HUES48 (cell line): Measurements from ENCODE around the gene TBC1D22A.
"Not testable (repeated sequence)": the region's sequence is repeated elsewhere in the genome, so short reads cannot be mapped to it uniquely, and the experiment has no call there.

ENCODE experiments used
- H3K27ac ChIP-seq: one replicate; pipeline ENCODE4 v1.7.0; 2013; ENCODE audit warnings: low read depth, low read length, inconsistent platforms
- H3K27me3 ChIP-seq: 2 replicates; pipeline ENCODE4 v1.6.1; 2013; ENCODE audit warnings: mild to moderate bottlenecking, low read length; ENCODE audit not compliant: control insufficient read depth, insufficient read depth
- H3K36me3 ChIP-seq: 2 replicates; pipeline ENCODE4 v1.6.1; 2013; ENCODE audit warnings: low read length; ENCODE audit not compliant: control insufficient read depth, insufficient read depth
- H3K4me1 ChIP-seq: 2 replicates; pipeline ENCODE4 v1.6.1; 2013; ENCODE audit warnings: mild to moderate bottlenecking, low read length; ENCODE audit not compliant: control insufficient read depth, insufficient read depth
- H3K4me3 ChIP-seq: 2 replicates; pipeline ENCODE4 v1.5.1; 2013; ENCODE audit warnings: mild to moderate bottlenecking, low read depth, low read length
- H3K9ac ChIP-seq: 2 replicates; pipeline ENCODE4 v1.6.1; 2013; ENCODE audit warnings: mild to moderate bottlenecking, low read depth, low read length, moderate library complexity
- H3K9me3 ChIP-seq: 2 replicates; pipeline ENCODE4 v1.6.1; 2013; ENCODE audit warnings: low read length; ENCODE audit not compliant: control insufficient read depth, insufficient read depth

The TBC1D22A gene

GRCh38 chr22:46775850-46776826 lies 13.7 kb downstream of the TBC1D22A start:
- Histone ChIP-seq H3K4me3 (no peak overlapping the region), H3K27me3 (no peaks in the 10 kb centered on the region), H3K9me3 (no peaks in the 10 kb centered on the region), H3K36me3 (no peaks in the 10 kb centered on the region), H3K27ac (no peak overlapping the region), H3K4me1 (peaks cover 30% of the 10 kb centered on the region), H3K9ac (no peak overlapping the region)

- Histone ChIP-seq H3K9me3 (no peaks in the 10 kb centered on the region), H3K27me3 (no peaks in the 10 kb centered on the region), H3K4me1 (peaks cover 30% of the 10 kb centered on the region), H3K9ac (no peak overlapping the region), H3K36me3 (no peaks in the 10 kb centered on the region), H3K27ac (no peak overlapping the region), H3K4me3 (no peak overlapping the region)
Measured at GRCh38 chr22:46776876-46777608, 14.6 kb downstream of the TBC1D22A start.

GRCh38 chr22:46777609-46777970 lies 15.1 kb downstream of the TBC1D22A start:
- no peak overlapping the region for H3K9ac ChIP-seq
- H3K4me3 ChIP-seq: no peak overlapping the region
- H3K27me3 ChIP-seq: no peaks in the 10 kb centered on the region
- H3K4me1 ChIP-seq: peaks cover 30% of the 10 kb centered on the region
- H3K9me3 ChIP-seq: no peaks in the 10 kb centered on the region
- no peaks in the 10 kb centered on the region for H3K36me3 ChIP-seq
- H3K27ac ChIP-seq: no peak overlapping the region

- no peak overlapping the region for H3K27ac ChIP-seq
- H3K27me3 ChIP-seq: no peaks in the 10 kb centered on the region
- H3K4me1 ChIP-seq: peaks cover 20% of the 10 kb centered on the region
- H3K9ac ChIP-seq: no peak overlapping the region
- H3K9me3 ChIP-seq: no peaks in the 10 kb centered on the region
- H3K36me3 ChIP-seq: no peaks in the 10 kb centered on the region; the same call in 1 of the 2 replicates
- H3K4me3 ChIP-seq: no peak overlapping the region
Measured at GRCh38 chr22:46779023-46779422, 16.6 kb downstream of the TBC1D22A start.

GRCh38 chr22:46779651-46780050 lies 17.2 kb downstream of the TBC1D22A start:
- peaks cover 13% of the 10 kb centered on the region for H3K4me1 ChIP-seq
- no peaks in the 10 kb centered on the region; the same call in 1 of the 2 replicates for H3K36me3 ChIP-seq
- no peak overlapping the region for H3K9ac ChIP-seq
- H3K4me3 ChIP-seq: no peak overlapping the region
- no peaks in the 10 kb centered on the region for H3K27me3 ChIP-seq
- H3K9me3 ChIP-seq: no peaks in the 10 kb centered on the region
- no peak overlapping the region for H3K27ac ChIP-seq

GRCh38 chr22:46780453-46780852 lies 18.0 kb downstream of the TBC1D22A start:
- Histone ChIP-seq H3K4me1 (peaks cover 6% of the 10 kb centered on the region; the same call in 1 of the 2 replicates), H3K9ac (no peak overlapping the region), H3K27ac (no peak overlapping the region), H3K4me3 (no peak overlapping the region), H3K27me3 (no peaks in the 10 kb centered on the region), H3K36me3 (no peaks in the 10 kb centered on the region; the same call in 1 of the 2 replicates), H3K9me3 (no peaks in the 10 kb centered on the region)

GRCh38 chr22:46781291-46781690 lies 18.8 kb downstream of the TBC1D22A start:
- no peak overlapping the region for H3K27ac ChIP-seq
- no peaks in the 10 kb centered on the region; the same call in 1 of the 2 replicates for H3K36me3 ChIP-seq
- H3K9me3 ChIP-seq: no peaks in the 10 kb centered on the region
- no peak overlapping the region for H3K4me3 ChIP-seq
- no peak overlapping the region for H3K9ac ChIP-seq
- no peaks in the 10 kb centered on the region for H3K4me1 ChIP-seq
- H3K27me3 ChIP-seq: no peaks in the 10 kb centered on the region

GRCh38 chr22:46782200-46782599 lies 19.8 kb downstream of the TBC1D22A start:
- not testable (repeated sequence) for H3K36me3 ChIP-seq, H3K4me1 ChIP-seq, H3K4me3 ChIP-seq, H3K9me3 ChIP-seq, H3K27ac ChIP-seq, H3K27me3 ChIP-seq, H3K9ac ChIP-seq

- Histone ChIP-seq H3K4me1 (no peaks in the 10 kb centered on the region), H3K4me3 (no peak overlapping the region), H3K9ac (no peak overlapping the region), H3K27me3 (no peaks in the 10 kb centered on the region), H3K9me3 (no peaks in the 10 kb centered on the region), H3K36me3 (no peaks in the 10 kb centered on the region; the same call in 1 of the 2 replicates), H3K27ac (no peak overlapping the region)
Measured at GRCh38 chr22:46783721-46784120, 21.3 kb downstream of the TBC1D22A start.

- H3K27ac ChIP-seq: no peak overlapping the region
- no peak overlapping the region for H3K9ac ChIP-seq
- H3K4me3 ChIP-seq: no peak overlapping the region
- H3K9me3 ChIP-seq: no peaks in the 10 kb centered on the region
- H3K27me3 ChIP-seq: no peaks in the 10 kb centered on the region
- H3K4me1 ChIP-seq: no peaks in the 10 kb centered on the region
- peaks cover 12% of the 10 kb centered on the region for H3K36me3 ChIP-seq
Measured at GRCh38 chr22:46788441-46789172, 26.2 kb downstream of the TBC1D22A start.
